GM21737 (cell line): Measurements from ENCODE around the gene PRKACA.

Experiments used
- ATAC-seq: cut with Tn5 transposase; IDR thresholded peaks from one replicate; pipeline ENCODE4 v1.9.1; 2021; ENCODE audit warnings: mild to moderate bottlenecking, moderate library complexity; ENCODE audit not compliant: unreplicated experiment

Gene PRKACA

GRCh38 chr19:14096272-14096992 is 21.1 kb downstream of the PRKACA start:
- ATAC-seq = no peak

DNA sequence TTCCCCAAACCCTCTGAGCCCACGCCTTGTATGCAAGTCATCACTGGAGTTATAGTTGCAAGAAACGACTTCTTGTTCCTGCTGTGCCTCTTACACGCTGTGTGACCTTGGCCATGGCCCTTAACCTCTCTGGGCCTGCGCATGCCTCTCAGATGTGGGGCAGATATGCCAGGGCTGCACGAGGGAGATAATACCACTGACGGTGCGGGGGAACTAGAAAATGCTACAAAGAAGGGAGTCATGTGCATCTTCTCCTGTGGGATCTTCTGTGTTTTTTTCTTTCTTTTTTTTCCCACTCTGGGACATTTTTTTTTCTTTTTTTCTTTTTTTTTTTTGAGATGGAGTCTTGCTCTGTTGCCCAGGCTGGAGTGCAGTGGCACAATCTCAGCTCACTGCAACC is 22.7 kb downstream of the PRKACA start:
- ATAC-seq = no peak

DNA sequence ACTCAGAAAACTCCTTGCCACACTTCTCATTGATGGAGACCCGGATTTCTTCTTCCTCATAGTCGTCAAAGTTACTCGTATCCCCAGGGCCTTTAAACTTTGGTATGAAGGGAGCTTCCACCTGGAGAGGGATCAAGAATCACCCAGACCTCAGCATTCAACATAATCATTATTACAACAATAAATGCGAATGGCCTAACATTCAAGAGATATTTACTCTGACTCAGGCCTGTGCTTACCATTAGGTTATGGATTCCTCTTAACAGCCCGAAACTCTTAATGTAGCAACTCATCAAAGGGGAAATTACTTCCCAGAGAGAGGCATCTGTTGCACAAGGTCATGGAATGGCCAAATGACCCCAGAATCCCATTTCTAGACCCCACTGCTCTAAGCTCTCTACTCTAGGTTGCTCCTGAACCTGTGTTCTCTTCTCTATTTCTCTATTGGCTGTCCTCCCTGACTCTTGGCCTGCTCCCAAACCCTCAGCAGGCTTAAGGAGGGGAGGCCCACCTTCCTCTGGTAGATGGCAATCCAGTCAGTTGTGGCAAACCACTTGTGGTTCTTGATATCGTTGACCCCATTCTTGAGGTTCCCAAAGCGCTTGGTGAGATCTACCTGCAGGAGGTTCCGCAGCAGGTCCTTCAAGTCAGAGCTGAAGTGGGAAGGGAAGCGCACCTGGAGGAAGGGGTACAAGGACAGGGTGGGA is 24.3 kb downstream of the PRKACA start:
- ATAC-seq = no peak

DNA sequence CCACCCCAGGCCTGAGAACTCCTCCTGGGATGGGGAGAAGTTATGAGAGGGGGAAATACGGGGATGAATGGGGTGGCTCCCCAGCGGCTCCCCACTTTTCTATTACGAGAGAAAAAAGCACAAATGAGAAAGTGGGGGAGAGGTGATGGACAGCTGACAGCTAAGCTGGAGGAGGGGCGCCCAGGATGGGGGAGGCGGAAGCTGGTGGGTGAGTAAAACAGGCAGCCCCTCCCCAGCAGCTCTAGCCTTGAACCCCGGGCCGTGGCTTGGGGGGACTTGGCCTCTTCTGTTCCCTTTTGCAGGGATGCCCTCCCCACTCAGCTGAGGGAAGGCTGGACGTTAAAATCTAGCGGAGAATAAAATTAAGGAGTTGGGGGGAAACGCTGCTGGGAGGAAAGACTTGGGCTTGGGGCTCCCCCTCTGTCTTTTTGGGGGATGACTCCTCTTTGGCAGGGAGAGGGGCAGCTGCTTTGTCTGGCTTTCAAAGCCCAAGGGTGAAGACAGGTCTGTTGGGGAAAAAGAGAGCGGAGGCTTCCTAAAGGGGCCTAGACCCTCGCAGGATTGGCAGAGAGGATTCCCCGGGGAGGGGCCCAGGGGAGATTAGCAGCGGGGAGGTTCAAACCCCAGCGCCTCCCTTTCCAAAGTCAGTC is 25.6 kb downstream of the PRKACA start:
- ATAC-seq = peak; percentile 4

DNA sequence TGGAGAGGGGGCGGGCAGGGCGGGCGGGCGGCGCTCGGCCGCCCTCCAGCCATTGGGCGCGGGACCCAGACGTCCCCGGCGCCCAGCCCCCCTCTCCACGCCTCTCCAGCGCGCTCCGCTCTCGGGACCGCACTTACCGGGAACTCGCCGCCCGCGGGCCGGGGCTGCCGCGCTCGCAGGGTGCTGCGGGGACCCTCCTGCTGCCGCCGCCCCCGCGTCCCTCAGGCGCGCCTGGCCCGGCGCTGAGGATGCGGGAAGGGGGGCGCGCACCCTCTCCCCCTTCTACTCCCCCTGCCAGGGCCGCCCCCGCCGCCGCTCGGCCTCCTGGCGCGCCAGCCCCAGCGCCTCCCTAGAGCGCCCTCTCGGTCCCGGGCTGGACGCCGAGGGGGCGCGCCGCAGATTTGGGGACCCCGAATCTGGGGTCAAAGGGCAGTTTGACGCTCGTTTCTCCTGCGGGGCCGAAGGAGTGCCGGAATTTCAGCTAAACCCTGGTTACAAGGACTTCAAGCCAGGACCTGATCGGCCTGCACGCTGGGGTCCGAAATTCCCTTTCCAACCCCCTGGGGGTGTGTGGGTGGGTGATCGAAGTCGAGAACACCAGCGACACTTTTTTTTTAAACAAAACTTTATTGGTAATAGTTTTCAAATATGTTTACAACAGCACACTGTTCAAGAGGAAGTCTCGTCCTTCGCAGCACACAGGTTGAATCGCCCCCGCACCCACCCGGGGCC is 26.3 kb downstream of the PRKACA start:
- peak; percentile 51 for ATAC-seq

DNA sequence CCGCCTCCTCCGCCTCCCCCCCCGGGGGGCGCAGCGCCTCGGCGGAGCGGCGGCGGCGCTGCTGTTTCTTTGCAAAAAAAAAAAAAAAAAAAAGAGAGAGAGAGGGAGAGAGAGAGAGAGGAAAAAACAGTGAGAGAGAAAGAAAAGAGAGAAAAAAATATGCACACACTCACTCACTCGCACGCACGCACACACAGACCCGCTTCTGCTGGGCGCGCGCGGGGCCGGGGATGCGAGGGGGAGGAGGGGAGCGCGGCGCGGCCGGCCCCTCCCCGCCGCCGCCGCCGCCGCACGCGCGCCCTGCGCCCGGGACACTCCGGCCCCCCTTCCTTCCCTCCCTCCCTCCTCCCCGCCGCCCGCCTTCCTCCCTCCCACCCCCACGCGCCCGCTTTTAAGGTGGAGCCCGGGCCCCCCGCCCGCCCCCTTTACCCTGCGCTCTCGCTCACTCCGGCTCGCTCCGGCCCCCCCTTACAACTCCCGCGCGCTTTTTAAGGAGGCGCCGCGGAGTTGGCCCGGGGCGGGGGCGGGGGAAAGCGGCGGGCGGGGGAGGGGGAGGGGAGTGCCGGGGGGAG is 27.0 kb downstream of the PRKACA start, which contains the start of gene SAMD1:
SAMD1 (minus strand) TSS at position 243 of the 572 bp plus-strand sequence.
- peak; percentile 28 for ATAC-seq

- ATAC-seq = no peak
Measured at GRCh38 chr19:14089662-14090508, 27.7 kb downstream of the PRKACA start.

- ATAC-seq = no peak
Measured at GRCh38 chr19:14089412-14089661, 28.2 kb downstream of the PRKACA start.

DNA sequence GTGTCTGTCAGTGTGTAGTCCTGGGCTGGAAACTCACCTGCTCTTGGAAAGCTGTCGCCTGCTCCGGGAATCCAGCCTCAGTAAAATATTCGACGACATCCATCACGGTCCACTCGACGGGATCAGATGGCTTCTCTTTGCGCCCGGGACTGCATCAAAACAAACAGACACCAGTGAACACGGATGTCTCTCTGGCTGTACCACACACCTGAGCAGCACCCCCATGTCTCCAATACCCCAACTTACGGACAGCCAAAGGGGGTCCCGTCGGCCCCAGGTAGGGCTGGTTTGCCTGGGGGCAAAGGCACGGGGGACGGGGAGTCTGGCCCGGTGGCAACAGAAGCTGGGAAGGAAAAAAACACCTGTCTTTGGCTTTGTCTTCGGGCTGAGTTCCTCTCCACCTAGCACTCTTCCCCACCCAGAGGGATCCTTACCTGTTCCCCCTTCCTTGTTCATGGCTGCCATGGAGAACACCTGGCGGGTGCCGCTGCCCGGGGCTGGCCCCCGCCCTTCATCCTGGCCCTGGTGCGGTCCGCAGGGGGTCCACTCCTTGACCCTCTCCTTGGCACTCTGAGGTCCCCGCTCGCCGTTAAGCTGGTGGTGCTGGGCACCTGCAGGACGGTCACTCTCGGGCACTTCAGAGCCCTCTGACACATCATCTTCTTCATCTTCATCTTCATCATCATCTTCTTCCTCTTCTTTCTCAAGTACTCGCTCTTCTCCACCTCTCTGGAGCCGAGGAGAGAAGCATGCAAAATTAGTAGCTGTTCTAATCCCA is 28.7 kb downstream of the PRKACA start:
- no peak for ATAC-seq

- ATAC-seq = no peak
Measured at GRCh38 chr19:14086098-14086497, 31.5 kb downstream of the PRKACA start.

DNA sequence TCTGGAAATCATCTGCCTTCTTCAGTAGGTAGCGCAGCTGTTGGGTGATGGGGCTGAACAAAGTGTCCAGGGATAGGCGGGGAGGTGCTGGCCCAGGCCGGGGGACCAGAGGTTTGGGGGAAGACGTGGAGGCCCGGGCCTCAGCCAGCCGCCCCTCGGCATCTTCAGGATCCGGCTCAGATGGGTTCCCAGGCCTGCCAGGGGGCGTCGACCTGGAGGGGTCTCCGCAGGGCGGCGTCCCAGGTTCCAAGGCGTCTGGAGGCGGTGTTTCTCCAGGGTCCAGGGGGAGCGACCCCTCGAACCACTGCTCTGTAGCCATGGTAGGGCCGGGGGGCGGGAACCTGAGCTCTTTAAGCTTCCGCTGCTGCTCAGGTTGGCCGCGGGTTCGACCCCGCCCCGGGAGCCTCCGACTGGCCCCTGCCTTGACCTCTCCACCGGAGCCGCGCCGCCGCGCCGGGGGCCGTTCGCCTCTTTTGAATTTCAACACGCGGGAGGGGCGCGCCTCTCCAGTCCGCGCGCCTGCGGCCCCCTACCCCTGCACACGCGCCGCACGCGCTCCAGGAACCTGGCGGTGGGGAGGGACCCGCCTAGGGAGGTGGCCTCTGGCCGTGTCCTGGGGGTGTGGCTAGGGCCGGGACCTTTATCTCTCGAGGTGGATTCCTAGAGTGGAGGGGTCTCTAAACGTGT is 32.1 kb downstream of the PRKACA start, which contains the start of gene C19orf67:
C19orf67 (minus strand) TSS at position 475 of the 687 bp plus-strand sequence; CDS start at position 319, 156 bp downstream.
- no peak for ATAC-seq

DNA sequence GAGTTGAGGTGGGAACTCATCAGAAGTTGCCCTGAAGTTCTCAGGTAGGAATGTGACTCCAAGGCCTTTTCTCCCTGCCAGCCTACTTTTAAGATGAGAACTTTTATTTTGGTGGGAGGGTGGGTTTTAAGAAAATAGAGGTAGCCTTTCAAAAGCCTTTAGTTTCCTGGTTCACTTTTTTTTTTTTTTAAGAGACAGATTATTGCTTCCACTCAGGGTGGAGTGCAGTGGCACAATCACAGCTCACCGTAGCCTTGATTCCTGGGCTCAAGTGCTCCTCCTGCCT is 34.9 kb downstream of the PRKACA start:
- ATAC-seq = no peak

GRCh38 chr19:14081797-14082674 is 35.5 kb downstream of the PRKACA start:
- peak; percentile 10 for ATAC-seq

DNA sequence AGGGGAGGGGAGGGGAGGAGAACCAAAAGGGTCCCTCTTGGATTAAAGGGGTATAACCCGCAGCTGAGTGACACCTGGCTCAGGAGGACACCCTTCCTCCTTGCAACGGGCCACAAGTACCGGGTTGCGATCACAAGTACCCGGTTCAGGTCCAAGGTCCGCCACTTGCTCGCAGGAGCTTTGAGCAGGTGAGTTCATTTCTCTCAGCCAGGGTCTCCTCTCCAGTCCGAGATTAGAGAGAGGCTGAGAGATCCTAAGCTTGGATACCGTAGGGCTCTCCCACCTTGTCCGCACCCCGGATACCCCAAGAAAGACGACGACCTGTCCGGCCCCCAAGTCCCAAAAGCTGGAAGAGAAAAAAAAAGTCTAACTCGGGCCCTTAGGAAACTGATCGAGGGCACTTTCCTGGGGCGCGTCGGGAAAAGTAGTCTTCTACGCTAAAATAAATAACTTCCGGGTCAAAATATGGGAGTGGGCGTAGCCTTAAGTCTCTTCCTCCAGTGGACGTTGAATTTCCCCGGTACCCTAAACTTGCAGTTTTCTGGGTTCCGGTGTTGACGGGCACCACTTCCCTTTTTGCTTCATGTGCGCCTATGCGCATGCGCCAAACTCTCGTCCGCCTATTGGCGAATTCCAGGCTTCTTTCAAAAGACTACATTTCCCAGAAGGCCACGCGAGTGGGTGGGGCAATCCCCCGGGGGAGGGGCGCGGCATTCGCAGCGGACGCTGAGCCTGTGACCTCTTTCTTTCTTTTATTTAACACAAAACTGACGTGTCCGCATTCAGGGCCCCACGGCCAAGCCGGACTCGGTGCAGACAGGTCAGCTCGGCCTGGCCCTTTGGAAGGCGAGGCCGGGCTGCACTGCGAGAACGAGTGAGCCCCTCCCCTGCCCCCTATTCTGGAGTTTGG is 36.4 kb downstream of the PRKACA start:
- peak; percentile 82 for ATAC-seq

- no peak for ATAC-seq
Measured at GRCh38 chr19:14078411-14078810, 39.2 kb downstream of the PRKACA start.

- no peak for ATAC-seq
Measured at GRCh38 chr19:14073925-14074838, 43.4 kb downstream of the PRKACA start.
